K562 (cell line): ENCODE measurements around the gene SF3A2. TPM values are rescaled to one million over a fixed set of nuclear protein-coding genes. Genes with fewer than 3 reads are reported as not detected.

Experiments
- BCOR ChIP-seq: fragments of 450-650 bp; IDR thresholded peaks from 2 replicates; pipeline ENCODE4 v1.6.1; 2016
- BHLHE40 ChIP-seq: IDR thresholded peaks from 2 replicates; pipeline ENCODE4 v1.6.1; 2011; ENCODE audit warnings: low read length, improper control_type of control experiment
- CAMTA2 ChIP-seq: fragments of 250-450 bp; sonication (Bioruptor Pico); conservative IDR thresholded peaks from 2 replicates; pipeline ENCODE4 v1.5.1; 2022
- CXXC5 ChIP-seq: fragments of 250-450 bp; sonication (Bioruptor Pico); IDR thresholded peaks from 2 replicates; pipeline ENCODE4 v1.8.0; 2022; ENCODE audit warnings: inconsistent platforms, mild to moderate bottlenecking, moderate library complexity
- EHMT2 ChIP-seq: fragments of 450-650 bp; IDR thresholded peaks from 2 replicates; pipeline ENCODE4 v1.6.1; 2018; ENCODE audit warnings: antibody characterized with exemption
- EP400 ChIP-seq: fragments of 450-650 bp; IDR thresholded peaks from 2 replicates; pipeline ENCODE4 v1.6.1; 2017; ENCODE audit warnings: antibody characterized with exemption, mild to moderate bottlenecking, moderate library complexity
- HDAC2 ChIP-seq: fragments of 450-650 bp; IDR thresholded peaks from 2 replicates; pipeline ENCODE4 v1.6.1; 2016; ENCODE audit warnings: mild to moderate bottlenecking
- KDM5B ChIP-seq: fragments of 200-600 bp; sonication (generic); IDR thresholded peaks from 2 replicates; pipeline ENCODE4 v1.6.1; 2012; ENCODE audit warnings: low read depth, mild to moderate bottlenecking, moderate library complexity, low read length, control low read depth, inconsistent platforms; ENCODE audit not compliant: insufficient replicate concordance
- MYC ChIP-seq, 2 experiments: fragments of 250-450 bp in 1 of 2; sonication (Bioruptor Pico) in 1 of 2; IDR thresholded peaks; 2 replicates each; pipeline versions ENCODE4 v1.5.1 to v1.6.1; 2012 to 2021; ENCODE audit warnings: low read depth in 2 of 2, borderline replicate concordance in 1 of 2, improper control_type of control experiment in 1 of 2, low read length in 1 of 2, mild to moderate bottlenecking in 1 of 2, moderate library complexity in 1 of 2
- PHF8 ChIP-seq: fragments of 200-600 bp; sonication (generic); IDR thresholded peaks from 2 replicates; pipeline ENCODE4 v1.6.1; 2012; ENCODE audit warnings: mixed run types, mild to moderate bottlenecking, inconsistent platforms, low read length, moderate library complexity, borderline replicate concordance
- PPARD ChIP-seq: fragments of 250-450 bp; sonication (Bioruptor Pico); IDR thresholded peaks from 2 replicates; pipeline ENCODE4 v1.8.0; 2022; ENCODE audit warnings: inconsistent platforms, mild to moderate bottlenecking, moderate library complexity
- RFX7 ChIP-seq: fragments of 250-450 bp; sonication (Bioruptor Pico); IDR thresholded peaks from 2 replicates; pipeline ENCODE4 v1.5.1; 2021; ENCODE audit warnings: mild to moderate bottlenecking
- ZNF354B ChIP-seq: fragments of 250-450 bp; sonication (Bioruptor Pico); IDR thresholded peaks from 2 replicates; pipeline ENCODE4 v1.4.0; 2020
- ZNF511 ChIP-seq: sonication (generic); formaldehyde crosslinking; IDR thresholded peaks from 2 replicates; pipeline ENCODE4 v1.8.0; 2022; ENCODE audit warnings: mild to moderate bottlenecking, missing genetic modification reagents
- polyA plus RNA-seq, 8 experiments: library from polyadenylated mRNA; depleted of rRNA in 4 of 8; stranded (reverse) in 5 of 8; unstranded in 3 of 8; fragments of >200 nt; fragmentation: Nextera tagmentation in 2 of 8; fragmentation: Illumina TruSeq in 1 of 8; extraction: Ambion mirVana in 2 of 8; extraction: Trizol in 1 of 8; gene quantifications; 2 replicates each; pipeline versions ENCODE4 v1.2.1 to v1.2.3, GENCODE V29; 2011 to 2014; ENCODE audit warnings: inconsistent platforms in 1 of 8, missing spikeins in 1 of 8
- total RNA-seq, 7 experiments: library from RNA; depleted of rRNA in 6 of 7; stranded (reverse); fragments of >200 nt in 6 of 7; fragmentation: Illumina TruSeq in 2 of 7; extraction: Trizol in 2 of 7; gene quantifications; 2 replicates each; pipeline versions ENCODE4 v1.2.1 to v1.2.3, GENCODE V29; 2011 to 2021; ENCODE audit warnings: low replicate concordance in 1 of 7
- TF ChIP-seq, protein P1 (sequence below): sonication (generic); formaldehyde crosslinking; IDR thresholded peaks from 2 replicates; pipeline ENCODE4 v1.9.0; 2022; ENCODE audit warnings: mild to moderate bottlenecking, missing genetic modification reagents
- TF ChIP-seq, protein P2 (sequence below), 2 experiments: fragments of 450-650 bp; formaldehyde crosslinking in 1 of 2; IDR thresholded peaks; 2 replicates each; pipeline versions ENCODE4 v1.4.0 to v1.6.1; 2014 to 2020; ENCODE audit warnings: mild to moderate bottlenecking in 2 of 2, borderline replicate concordance in 1 of 2, low read depth in 1 of 2

Gene SF3A2
- total and polyA plus RNA-seq, 9 of the 15 experiments (the other 6 are each of a cell fraction or from before 2014, with no cell fraction given) = 0.17 to 194 (median 22.8) TPM

GRCh38 chr19:2266183-2266993 lies 29.8 kb downstream of the SF3A2 start (continued):
- TF ChIP-seq MYC (IDR thresholded peaks at IDR 0.05; ENCODE audit: low read depth, low read length) (peak; percentile 97), MYC (CRISPR knock-in tag; IDR thresholded peaks at IDR 0.05; ENCODE audit: borderline replicate concordance, low read depth) (peak; percentile 79; the same call in 1 of the 2 replicates), HDAC2 (peak; percentile 76; the same call in 1 of the 2 replicates), EHMT2 (no peak), CXXC5 (peak; percentile 43; the same call in 1 of the 2 replicates), RFX7 (CRISPR knock-in tag) (no peak), KDM5B (peak; percentile 51), PPARD (CRISPR knock-in tag) (no peak), ZNF354B (CRISPR knock-in tag) (no peak), ZNF511 (CRISPR knock-in tag) (peak; percentile 45; the same call in 1 of the 2 replicates), PHF8 (peak; percentile 28; the same call in 1 of the 2 replicates), EP400 (peak; percentile 84), BHLHE40 (peak; percentile 36; the same call in 1 of the 2 replicates), CAMTA2 (no peak), BCOR (no peak)
- TF ChIP-seq, protein P1, sequence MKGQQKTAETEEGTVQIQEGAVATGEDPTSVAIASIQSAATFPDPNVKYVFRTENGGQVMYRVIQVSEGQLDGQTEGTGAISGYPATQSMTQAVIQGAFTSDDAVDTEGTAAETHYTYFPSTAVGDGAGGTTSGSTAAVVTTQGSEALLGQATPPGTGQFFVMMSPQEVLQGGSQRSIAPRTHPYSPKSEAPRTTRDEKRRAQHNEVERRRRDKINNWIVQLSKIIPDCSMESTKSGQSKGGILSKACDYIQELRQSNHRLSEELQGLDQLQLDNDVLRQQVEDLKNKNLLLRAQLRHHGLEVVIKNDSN (CRISPR knock-in tag) = peak; percentile 89
- TF ChIP-seq, protein P2, sequence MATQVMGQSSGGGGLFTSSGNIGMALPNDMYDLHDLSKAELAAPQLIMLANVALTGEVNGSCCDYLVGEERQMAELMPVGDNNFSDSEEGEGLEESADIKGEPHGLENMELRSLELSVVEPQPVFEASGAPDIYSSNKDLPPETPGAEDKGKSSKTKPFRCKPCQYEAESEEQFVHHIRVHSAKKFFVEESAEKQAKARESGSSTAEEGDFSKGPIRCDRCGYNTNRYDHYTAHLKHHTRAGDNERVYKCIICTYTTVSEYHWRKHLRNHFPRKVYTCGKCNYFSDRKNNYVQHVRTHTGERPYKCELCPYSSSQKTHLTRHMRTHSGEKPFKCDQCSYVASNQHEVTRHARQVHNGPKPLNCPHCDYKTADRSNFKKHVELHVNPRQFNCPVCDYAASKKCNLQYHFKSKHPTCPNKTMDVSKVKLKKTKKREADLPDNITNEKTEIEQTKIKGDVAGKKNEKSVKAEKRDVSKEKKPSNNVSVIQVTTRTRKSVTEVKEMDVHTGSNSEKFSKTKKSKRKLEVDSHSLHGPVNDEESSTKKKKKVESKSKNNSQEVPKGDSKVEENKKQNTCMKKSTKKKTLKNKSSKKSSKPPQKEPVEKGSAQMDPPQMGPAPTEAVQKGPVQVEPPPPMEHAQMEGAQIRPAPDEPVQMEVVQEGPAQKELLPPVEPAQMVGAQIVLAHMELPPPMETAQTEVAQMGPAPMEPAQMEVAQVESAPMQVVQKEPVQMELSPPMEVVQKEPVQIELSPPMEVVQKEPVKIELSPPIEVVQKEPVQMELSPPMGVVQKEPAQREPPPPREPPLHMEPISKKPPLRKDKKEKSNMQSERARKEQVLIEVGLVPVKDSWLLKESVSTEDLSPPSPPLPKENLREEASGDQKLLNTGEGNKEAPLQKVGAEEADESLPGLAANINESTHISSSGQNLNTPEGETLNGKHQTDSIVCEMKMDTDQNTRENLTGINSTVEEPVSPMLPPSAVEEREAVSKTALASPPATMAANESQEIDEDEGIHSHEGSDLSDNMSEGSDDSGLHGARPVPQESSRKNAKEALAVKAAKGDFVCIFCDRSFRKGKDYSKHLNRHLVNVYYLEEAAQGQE (IDR thresholded peaks at IDR 0.05; ENCODE audit: borderline replicate concordance) = 0 out of 2 replicates have a peak, but pooled peaks have one; percentile 13
- TF ChIP-seq, protein P2 (CRISPR knock-in tag; IDR thresholded peaks at IDR 0.05; ENCODE audit: low read depth) = no peak
